Measurements from ENCODE around the gene ASB10.

The ASB10 gene

DNA sequence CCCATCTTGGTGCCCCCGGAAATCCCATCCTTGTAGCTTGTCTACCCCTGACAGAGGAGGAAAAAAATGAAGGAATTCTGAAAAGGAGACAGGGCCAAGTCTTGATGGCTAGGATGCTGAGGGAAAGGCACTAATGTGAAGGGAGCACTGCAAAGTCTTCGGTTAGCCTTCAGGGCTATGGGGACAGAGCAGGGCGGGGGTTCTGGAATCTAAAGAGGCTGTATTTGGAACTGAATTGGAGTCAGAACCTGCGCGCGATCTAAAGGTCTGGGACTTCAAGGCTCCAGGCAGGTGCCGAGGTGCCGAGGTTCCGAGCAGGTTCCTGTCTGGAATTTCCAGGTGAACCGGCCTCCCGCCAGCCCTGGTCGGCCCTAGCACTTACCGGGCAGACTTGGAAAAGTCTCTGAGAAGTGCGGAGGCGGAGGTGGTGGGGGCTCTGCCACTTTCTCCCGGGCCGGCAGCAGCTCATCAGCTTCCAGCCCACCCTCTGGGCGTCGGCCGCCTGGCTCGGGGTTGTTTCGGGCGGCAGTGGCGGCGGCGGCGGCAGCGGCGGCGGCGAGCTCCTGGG, 20.3 kb downstream of the ASB10 start:
- DNase-seq (ENCODE audit: low read depth), result no peak

DNA sequence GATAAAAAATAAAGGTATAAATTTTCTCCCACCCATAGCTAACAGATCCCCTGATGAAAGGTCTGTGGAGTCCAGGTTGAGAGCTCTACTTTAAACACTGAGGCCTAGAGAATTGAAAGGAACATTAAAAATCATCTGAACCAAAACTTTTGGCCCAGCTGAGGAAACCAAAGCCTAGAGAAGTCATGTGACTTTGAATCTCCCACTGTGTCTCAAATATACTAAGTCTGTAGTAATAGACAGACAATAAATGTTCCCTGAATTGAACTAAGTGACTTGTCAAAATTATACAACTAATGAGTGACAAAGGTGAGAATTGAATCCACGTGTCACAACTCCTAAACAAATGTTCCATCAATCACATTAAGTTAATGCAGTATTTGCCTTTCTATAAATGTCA, 25.3 kb downstream of the ASB10 start:
- DNase-seq (ENCODE audit: low read depth), result no peak

DNA sequence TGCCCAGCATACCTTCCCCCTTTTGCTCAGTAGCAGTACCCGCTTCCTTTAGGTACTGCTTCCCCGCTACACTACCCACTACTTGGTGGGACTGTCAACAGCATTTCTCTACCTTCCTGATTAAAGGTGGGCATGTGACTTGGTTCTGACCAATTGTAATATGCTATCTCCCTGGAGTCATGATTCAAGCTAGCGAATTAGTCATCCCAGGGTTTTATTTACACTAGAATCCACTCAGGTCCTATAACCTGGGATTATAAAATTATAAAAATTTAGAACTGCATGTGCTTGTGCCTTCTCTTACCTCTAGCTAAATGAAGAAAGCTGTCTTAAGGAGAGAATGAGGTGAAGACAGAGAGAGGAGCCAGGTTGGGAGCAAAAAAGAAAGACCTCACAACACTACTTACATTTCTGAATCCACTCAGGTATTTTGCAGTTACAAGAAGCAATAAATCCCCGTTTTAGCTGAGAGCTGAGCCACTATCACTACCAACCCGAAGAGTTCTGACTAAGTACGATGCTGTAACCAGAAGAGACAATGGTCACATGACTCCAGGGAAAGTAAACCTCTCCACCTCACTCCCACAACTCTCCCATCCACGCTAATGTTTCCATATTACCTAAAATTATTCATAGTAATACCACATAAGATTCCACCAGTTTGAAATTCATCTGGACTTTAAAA, 29.3 kb downstream of the ASB10 start:
- DNase-seq (ENCODE audit: low read depth), result no peak

DNA sequence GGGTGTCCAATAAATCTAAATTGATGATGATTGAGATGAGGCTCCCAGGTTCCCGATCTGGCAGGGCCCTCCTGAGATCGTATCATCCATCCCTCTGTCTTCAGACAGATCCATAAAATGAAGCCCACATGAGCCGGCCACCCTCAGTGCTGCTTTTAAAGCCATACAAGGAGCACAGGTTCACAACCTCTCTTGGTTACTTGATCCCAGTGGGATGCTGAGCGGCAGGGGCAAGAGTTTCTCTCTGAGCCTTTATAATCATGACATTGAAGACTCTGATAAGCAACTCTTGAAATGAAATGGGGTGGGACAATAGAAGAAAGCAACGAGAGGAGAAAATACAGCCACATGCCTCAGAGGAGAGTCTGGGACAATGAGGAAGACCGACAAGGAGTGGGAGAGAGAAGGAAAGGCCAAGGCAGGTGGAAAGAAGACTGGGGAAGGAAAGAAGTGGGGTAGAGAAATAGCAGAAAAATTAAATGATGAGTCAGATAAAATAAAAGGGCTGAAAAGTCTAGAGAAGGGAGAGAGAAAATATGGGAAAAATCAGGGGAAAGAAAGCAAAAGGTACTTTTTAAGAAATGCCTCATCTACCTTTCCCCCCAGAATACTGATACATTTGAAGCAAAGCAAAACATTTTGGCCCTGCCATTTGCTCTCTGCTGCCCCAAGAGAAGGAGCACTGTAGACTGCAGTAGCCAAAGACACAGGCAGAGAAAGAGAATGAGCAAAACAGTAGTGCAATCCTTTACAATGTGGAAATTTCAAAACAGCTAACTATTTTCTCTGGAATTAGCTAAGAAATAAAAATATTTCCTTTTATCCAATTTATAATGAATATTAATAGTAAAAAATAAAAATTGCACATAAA, 34.2 kb downstream of the ASB10 start:
- DNase-seq (ENCODE audit: low read depth), result no peak

DNA sequence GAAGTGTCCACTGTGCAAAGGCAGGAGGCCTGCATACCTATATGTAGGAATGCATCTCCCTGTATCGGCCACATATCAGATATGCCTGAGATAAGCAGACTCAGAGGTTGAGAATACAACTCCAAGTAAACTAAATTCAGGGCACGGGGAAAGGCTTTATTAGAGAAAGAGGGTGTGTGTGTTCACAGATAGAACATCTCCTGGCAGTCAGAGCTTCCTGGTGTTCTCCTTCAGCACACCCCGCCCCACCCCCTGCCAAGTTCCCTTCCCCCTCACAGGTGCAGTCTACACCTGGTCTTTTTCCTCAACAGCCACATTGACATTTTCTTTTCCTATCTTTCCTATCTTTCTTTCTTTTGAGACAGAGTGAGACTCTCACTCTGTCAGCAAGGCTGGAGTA, 36.7 kb downstream of the ASB10 start:
- no peak for DNase-seq (ENCODE audit: low read depth)

DNA sequence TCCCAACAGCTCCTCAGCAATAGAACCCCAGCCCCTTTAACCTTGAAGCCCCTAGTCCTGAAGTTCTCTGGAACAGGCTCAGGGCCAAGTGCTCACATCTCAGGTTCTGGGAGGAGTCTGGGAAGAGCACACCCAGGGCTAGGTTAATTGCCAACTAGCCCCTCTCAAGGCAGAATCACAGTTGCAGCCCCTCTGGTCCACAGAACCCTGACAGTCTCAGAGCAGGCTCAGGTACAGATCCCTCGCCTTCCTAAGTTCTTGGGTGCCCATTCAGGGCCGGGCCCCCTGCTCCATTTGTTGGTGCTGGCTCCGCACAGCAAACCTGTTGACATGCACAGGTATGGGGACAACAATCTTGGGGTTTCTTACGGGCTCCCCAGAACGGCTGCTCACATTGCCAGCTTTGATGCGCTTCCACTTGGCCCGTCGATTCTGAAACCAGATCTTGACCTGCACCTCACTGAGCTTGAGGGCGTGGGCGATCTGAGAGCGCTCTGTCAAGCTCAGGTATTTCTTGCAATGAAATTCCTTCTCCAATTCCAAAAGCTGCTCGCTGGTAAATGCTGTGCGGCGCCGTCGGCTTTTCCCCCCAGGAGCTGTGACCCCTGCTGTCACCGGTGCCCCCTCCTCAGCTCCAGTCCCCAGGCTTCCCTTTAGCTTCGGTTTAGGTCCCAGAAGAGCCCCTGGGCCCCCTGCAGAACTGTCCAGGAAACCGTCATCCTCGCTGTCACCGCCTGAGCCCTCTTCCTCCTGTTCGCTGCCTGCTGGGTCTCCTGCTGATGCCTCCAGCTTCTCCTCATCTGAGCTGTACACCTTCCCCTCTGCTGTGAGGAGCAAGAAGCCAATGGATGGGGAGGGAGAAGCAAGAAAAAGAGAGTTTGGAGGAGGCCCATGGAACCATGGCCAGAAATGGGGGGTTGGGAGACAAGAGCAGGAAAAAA, 38.5 kb downstream of the ASB10 start:
- no peak for DNase-seq (ENCODE audit: low read depth)

DNA sequence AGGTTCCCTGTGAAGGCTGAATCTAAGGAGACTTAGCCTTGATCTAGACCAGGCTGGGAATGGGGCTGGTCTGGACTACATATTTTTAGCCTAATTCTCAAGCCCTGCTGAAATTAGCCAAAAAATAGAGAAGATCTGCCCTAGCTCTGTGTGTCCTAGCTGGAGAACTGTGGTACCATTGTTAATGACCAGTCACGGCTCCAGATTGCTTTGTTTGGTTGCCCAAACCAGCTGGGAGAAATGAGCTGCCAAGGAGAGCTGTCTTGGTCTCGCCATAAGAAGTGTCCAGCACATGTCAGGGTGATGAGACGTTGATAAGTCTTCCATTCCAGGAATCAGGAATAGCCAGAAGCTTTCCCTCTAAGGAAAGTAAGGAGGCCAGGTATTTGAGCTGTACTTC, 40.3 kb downstream of the ASB10 start:
- no peak for DNase-seq (ENCODE audit: low read depth)

DNA sequence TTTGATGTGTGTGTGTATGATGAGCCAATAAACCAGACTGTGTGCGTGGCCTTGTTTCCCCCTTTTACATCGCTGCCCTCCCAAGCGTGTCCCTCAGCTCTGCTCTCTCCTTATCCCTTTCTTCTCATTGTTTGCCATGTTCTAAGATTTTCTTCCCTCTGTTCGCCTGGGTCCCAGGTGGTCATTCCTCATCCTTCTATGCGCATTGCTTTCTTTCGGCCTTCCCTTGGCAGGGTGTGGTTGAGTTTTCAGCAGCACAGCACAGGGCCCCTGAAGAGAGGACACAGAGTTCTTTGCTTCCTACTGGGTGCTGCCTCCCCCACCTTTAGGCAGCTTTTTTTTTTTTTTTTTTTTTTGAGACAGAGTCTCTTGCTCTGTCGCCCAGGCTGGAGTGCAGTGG, 42.7 kb downstream of the ASB10 start:
- DNase-seq (ENCODE audit: low read depth), result no peak

DNA sequence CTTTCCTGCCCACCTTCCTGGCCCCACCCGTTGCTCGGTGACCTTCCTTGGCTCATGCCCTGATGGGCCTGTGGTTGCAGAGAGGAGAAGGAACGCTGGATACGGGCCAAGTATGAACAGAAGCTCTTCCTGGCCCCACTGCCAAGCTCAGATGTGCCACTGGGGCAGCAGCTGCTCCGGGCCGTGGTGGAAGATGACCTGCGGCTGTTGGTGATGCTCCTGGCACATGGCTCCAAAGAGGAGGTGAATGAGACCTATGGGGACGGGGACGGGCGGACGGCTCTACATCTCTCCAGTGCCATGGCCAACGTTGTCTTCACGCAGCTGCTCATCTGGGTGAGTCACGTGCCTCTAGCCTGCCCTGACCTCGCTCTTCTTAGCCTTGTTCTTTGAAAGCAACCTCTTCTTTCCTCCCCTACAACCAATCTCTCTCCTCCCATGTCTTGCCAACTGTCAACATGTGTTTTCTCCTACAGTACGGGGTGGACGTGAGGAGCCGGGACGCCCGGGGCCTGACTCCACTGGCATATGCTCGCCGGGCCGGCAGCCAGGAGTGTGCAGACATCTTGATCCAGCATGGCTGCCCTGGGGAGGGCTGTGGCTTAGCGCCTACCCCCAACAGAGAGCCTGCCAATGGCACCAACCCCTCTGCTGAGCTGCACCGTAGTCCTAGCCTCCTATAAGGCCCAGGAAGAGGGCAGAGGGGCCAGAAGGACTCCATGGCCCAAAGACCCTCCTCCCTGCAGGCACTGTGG, 43.6 kb downstream of the ASB10 start:
- DNase-seq (ENCODE audit: low read depth), result no peak

DNA sequence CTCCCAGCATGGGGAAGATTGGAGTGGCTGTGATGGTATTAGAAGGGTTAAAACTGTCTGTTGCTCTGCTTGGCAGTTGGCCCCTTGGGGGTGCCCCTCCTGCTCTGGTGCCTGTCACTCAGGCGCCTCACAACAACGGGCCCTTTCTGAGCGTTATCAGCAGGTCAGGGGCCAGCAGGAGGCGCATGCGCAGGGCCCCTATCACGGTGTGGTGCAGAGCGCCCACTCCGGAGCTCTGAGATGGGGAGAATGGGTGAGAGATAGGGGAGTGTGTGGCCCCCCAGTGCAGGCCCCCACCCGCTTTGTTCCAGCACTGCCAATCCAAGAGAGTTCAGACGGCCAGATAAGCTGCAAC, 44.4 kb downstream of the ASB10 start:
- DNase-seq (ENCODE audit: low read depth), result no peak

DNA sequence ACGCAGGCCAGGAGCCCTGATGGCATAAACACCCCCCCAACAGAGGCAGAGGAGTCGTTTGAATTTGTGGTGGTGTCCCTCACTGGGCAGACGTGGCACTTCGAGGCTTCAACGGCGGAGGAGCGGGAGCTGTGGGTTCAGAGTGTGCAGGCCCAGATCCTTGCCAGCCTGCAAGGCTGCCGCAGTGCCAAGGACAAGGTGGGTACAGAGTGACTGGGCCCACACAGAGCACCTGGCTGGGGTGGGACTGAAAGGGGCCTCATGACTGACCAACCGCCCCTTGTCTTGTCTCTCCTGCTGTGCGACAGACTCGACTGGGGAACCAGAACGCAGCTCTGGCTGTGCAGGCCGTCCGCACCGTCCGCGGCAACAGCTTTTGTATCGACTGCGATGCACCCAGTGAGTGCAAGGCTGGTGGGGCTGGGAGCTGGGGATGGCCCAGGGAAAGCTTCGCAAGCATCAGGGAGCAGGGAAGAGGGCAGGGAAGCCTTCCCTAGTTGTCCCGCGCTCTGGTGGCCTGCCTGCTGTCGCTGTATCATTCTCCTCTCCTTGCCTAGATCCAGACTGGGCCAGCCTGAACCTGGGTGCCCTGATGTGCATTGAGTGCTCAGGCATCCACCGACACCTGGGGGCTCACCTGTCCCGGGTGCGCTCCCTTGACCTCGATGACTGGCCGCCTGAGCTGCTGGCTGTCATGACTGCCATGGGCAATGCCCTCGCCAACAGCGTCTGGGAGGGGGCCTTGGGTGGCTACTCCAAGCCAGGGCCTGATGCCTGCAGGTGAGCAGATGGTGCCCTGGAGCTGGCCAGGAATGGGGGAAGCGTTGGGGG, 45.0 kb downstream of the ASB10 start:
- DNase-seq (ENCODE audit: low read depth), result no peak

DNA sequence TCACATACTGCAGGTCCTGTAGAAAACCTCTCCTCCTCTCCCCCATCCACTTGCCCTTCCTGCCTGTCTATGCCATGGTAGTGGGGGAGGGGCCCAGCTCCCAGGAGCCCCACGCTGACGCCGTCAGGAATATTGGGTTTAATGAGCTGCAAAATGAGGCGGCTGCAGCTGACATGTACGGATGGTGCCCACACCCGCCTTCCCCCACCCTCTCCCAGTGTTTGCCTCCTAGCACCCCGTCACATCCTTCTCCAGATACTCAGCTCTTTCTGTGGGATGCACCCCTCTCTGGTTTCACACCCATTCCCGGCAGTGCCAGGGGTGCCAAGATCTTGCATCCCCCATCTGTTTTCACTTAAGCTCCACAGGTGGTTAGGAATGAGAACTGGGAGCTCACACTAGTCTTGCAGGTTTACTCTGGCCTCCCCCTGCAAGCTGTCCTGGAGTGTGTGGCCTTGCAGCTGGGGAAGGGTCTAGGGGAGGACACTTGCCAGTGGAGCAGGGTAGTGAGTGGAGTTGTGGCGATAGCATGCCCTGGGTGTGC, 45.7 kb downstream of the ASB10 start:
- DNase-seq (ENCODE audit: low read depth), result no peak

DNA sequence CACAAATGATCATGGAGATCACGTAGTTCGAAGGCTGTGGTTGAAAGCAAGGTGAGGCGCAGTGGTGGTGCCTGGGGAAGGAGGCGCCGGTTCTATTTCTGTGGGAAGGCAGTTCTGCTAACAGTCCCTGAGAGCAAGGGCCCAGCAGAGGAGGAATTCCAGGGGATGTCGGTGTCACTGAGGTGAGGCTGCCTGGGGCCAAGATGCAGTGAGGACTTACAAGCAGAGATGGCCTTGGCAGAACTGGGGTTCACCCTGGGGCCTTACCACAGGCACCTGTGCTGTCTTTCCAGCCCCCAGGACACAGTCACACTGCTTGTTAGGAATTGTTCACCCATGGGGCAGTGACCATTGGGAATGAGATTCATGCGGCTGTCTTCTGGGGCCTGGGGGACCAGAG, 46.2 kb downstream of the ASB10 start:
- no peak for DNase-seq (ENCODE audit: low read depth)

DNA sequence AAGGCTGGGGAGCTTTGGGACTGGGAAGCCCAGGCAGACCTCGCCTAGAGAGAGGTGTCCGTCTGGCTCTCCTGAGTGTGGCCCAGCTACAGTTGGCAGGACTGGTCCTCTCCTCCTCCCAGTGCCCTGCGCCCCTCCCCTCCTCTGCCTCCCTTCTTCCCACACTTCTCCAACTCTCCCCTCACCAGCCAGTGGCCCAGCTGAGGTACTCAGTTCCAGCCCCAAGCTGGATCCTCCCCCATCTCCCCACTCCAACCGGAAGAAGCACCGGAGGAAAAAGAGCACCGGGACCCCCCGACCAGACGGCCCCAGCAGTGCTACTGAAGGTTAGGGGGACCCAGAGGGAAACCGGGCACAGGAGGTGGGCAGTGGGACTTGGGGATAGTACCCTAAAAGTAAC, 47.3 kb downstream of the ASB10 start:
- no peak for DNase-seq (ENCODE audit: low read depth)

DNA sequence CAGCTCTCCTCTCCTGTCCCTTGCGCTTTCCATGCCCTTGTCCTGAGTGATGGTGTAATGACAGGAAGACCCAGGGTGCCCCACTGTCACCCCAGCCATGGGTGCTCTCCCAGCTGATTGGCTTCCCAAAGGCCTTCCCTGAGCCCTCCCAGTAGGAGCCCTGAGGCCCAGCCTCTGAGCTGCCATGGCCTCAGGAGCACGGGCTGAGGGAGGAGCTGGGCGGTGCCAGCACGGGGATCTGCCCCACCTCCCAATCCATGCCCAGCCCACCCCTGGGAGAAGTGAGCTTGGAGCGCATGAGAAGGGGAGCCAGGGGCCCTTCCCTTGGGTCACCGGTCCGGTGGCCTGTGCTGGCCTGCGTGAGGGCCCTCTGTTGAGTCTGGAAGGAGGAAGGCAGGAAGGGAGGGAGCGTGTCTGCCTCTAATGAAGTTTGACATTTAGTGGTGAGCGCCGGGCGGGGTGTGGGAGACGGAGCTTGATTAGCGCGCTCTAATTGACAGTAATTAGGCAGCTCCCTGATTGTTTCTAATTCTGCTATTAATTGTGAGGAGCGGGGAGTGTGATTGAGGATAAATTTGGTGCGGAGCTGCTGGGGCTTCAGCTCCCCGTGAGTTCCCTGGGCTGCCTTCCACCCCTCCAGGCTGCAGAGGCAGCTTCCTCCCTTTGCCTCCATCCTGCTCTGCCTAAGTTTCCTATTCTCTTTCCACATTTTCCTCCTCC, 47.8 kb downstream of the ASB10 start:
- no peak for DNase-seq (ENCODE audit: low read depth)

DNA sequence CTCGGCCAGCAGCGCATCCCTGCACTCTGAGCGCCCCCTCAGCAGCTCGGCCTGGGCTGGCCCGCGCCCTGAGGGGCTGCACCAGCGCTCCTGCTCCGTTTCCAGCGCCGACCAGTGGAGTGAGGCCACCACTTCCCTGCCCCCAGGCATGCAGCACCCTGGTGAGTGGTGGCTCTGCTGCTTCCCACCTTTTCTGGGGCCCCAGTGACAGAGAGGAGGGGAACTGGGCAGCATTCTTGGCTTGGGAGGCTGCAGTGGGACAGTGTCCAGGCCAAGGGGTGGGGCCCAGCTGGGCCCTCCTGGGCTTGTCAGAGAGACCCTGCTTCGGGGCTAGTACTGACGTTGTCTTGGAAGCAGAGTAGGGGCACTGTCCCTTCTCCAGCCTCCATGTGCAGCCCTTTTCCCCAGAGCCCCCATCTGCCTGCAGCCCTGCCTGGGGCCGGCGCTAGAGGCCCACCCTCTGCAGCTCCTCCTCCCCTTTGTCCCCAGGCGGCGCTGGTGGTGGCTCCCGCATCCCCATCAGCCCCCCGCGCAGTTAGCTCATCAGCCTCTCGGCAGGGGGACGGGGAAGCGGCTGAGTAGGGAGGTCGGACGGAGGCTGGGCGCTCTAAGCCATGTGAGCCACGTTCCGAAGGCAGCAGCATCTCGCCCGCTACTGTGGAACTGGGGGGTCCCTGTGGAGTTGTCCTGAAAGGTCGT, 48.7 kb downstream of the ASB10 start:
- DNase-seq (ENCODE audit: low read depth), result no peak

DNA sequence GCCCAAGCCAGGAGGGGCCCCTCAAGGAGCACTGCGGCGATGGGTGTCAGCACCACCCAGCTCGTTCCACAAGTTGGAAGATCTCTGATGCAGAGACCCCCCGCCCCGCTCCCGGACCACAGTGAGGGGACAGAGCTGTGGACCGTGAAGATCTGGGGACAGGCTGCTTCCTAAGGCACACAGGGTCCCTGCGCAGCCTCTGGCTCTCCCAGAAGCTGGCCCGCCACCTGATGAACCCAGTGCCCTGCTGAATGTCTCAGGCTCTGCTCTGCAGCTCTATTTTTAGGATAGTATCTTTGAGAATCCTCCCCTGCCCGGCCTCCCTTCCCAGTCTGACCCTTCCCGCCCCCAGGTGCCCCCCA, 49.3 kb downstream of the ASB10 start:
- DNase-seq (ENCODE audit: low read depth), result no peak

DNA sequence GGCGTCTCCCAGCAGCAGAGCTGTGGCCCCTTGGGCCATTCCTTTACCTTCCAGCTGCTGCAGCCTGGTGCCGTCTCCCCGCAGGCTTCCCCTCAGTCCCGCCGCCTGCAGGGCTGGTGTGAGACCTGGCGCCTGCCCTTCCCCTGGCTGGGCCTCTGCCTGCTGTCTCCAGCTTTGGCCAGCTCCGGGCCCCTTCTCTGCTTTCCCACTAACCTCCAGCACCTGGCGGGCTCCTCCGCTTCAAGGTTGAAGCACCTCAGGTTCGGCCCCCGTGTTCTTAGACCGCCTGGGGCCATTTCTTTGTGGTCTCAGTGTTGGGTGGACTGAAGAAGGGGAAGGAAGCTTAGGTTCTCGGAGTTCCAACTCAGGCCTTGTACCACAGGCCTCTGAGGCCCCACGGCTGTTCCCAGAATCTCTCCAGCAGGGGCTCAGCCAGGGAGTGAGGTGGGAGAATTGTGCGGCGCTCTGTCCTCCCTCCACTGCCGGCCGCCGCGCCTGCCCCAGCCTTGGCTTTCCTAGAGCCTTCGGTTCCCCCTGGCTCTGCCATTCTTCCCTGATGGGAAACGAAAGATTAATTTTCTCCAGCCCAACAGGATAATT, 49.9 kb downstream of the ASB10 start:
- DNase-seq (ENCODE audit: low read depth), result no peak
